PC-3 (cell line): ENCODE results near the gene CCDC74B.
"Not testable (repeated sequence)": the region's sequence is repeated elsewhere in the genome, so short reads cannot be mapped to it uniquely, and the experiment has no call there.

ENCODE experiments used
- EZH2 ChIP-seq: fragments of 300-600 bp; sonication (generic); IDR thresholded peaks from one replicate; pipeline ENCODE4 v1.6.1; 2017; ENCODE audit warnings: antibody characterized with exemption, mild to moderate bottlenecking, low read length; ENCODE audit not compliant: unreplicated experiment
- TF ChIP-seq, protein P1 (sequence below): fragments of 300-600 bp; sonication (generic); conservative IDR thresholded peaks from 2 replicates; pipeline ENCODE4 v1.5.1; 2017; ENCODE audit warnings: antibody characterized with exemption, low read depth, mild to moderate bottlenecking, low read length

DNA sequence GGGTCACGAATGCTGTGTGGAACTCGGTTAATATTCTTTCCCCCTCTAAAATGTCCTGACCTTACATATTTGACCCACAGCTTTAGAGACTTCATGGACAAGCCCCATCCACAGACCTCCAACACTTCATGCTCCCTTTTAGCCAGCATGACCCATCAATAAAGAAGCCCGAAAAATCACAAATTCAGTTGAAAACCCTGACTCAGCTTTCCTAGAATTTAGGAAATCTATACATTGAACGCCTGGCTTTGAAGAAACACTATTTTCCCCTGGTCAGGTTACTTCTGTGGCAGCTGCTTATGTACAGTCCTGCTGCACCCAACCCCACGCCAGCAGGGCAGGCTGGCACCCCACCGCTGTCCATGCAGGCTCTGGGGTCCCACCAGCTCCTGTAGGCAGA, 46.4 kb upstream of the CCDC74B start:
- TF ChIP-seq EZH2 = not testable (repeated sequence)
- TF ChIP-seq, protein P1, sequence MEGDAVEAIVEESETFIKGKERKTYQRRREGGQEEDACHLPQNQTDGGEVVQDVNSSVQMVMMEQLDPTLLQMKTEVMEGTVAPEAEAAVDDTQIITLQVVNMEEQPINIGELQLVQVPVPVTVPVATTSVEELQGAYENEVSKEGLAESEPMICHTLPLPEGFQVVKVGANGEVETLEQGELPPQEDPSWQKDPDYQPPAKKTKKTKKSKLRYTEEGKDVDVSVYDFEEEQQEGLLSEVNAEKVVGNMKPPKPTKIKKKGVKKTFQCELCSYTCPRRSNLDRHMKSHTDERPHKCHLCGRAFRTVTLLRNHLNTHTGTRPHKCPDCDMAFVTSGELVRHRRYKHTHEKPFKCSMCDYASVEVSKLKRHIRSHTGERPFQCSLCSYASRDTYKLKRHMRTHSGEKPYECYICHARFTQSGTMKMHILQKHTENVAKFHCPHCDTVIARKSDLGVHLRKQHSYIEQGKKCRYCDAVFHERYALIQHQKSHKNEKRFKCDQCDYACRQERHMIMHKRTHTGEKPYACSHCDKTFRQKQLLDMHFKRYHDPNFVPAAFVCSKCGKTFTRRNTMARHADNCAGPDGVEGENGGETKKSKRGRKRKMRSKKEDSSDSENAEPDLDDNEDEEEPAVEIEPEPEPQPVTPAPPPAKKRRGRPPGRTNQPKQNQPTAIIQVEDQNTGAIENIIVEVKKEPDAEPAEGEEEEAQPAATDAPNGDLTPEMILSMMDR = not testable (repeated sequence)
